HG03342 (cell line): ENCODE results near the gene ACCS.

Source experiments
- ATAC-seq: cut with Tn5 transposase; IDR thresholded peaks from one replicate; pipeline ENCODE4 v1.9.1; 2021; ENCODE audit warnings: mild to moderate bottlenecking, moderate library complexity; ENCODE audit not compliant: unreplicated experiment

The ACCS gene

GRCh38 chr11:44085330-44085729, 19.3 kb downstream of the ACCS start:
- no peak for ATAC-seq

- no peak for ATAC-seq
These were observed 22.3 kb downstream of the ACCS start for GRCh38 chr11:44088377-44088776.

- ATAC-seq: no peak
These were observed 22.8 kb downstream of the ACCS start for GRCh38 chr11:44088871-44089270.

- ATAC-seq: no peak
These were observed 24.5 kb downstream of the ACCS start for GRCh38 chr11:44090539-44090938.

- peak; percentile 56 for ATAC-seq
These were observed 28.3 kb downstream of the ACCS start for GRCh38 chr11:44094260-44094868.

- ATAC-seq: peak; percentile 89
These were observed 29.7 kb downstream of the ACCS start, which contains the start of gene EXT2 for GRCh38 chr11:44095506-44096359. TSS of gene EXT2 (plus strand) at chr11:44095678. CDS start at chr11:44107713, 12,035 bp downstream.

- ATAC-seq: peak; percentile 7
These were observed 30.5 kb downstream of the ACCS start for GRCh38 chr11:44096360-44097185.

GRCh38 chr11:44097821-44098220, 31.8 kb downstream of the ACCS start:
- ATAC-seq: no peak

- no peak for ATAC-seq
These were observed 35.0 kb downstream of the ACCS start for GRCh38 chr11:44101098-44101497.

GRCh38 chr11:44104481-44105294, 38.6 kb downstream of the ACCS start:
- no peak for ATAC-seq

- ATAC-seq: no peak
These were observed 42.2 kb downstream of the ACCS start for GRCh38 chr11:44108260-44108659.

GRCh38 chr11:44110231-44110679, 44.2 kb downstream of the ACCS start:
- ATAC-seq: peak; percentile 97

- no peak for ATAC-seq
These were observed 46.2 kb downstream of the ACCS start for GRCh38 chr11:44112091-44112821.

GRCh38 chr11:44113018-44113417, 46.9 kb downstream of the ACCS start:
- no peak for ATAC-seq

- no peak for ATAC-seq
These were observed 47.5 kb downstream of the ACCS start for GRCh38 chr11:44113572-44113971.

- no peak for ATAC-seq
These were observed 50.3 kb downstream of the ACCS start for GRCh38 chr11:44116234-44116830.

GRCh38 chr11:44120169-44120568, 54.1 kb downstream of the ACCS start:
- ATAC-seq: no peak

GRCh38 chr11:44125598-44125997, 59.5 kb downstream of the ACCS start:
- no peak for ATAC-seq

GRCh38 chr11:44126304-44126703, 60.2 kb downstream of the ACCS start:
- ATAC-seq: no peak
